NCI-H2107 treated with DMSO at 0.1 percent for 48 hours (cell line): ENCODE data around the gene FAM234A.
"Not testable (repeated sequence)": the region's sequence is repeated elsewhere in the genome, so short reads cannot be mapped to it uniquely, and the experiment has no call there.

ENCODE experiments used
- DNase-seq: peaks from one replicate; lab custom pipeline; 2025; ENCODE audit not compliant: unreplicated experiment; lab: John Stamatoyannopoulos, UW

FAM234A gene

GRCh38 chr16:229731-230281 is 4.8 kb upstream of the FAM234A start:
- no peak for DNase-seq

GRCh38 chr16:230351-230750 is 4.3 kb upstream of the FAM234A start:
- DNase-seq: not testable (repeated sequence)

GRCh38 chr16:230949-231348 is 3.7 kb upstream of the FAM234A start:
- DNase-seq: no peak

- no peak for DNase-seq
Observed at GRCh38 chr16:239948-240277, 5.3 kb downstream of the FAM234A start.

GRCh38 chr16:240559-240958 is 5.9 kb downstream of the FAM234A start:
- no peak for DNase-seq

GRCh38 chr16:242281-242680 is 7.7 kb downstream of the FAM234A start:
- DNase-seq: no peak

- DNase-seq: no peak
Observed at GRCh38 chr16:243348-243747, 8.7 kb downstream of the FAM234A start.

GRCh38 chr16:245105-245504 is 10.5 kb downstream of the FAM234A start:
- no peak for DNase-seq

- no peak for DNase-seq
Observed at GRCh38 chr16:247027-247426, 12.4 kb downstream of the FAM234A start.

- no peak for DNase-seq
Observed at GRCh38 chr16:249431-249830, 14.8 kb downstream of the FAM234A start.

GRCh38 chr16:252366-253337 is 18.0 kb downstream of the FAM234A start:
- no peak for DNase-seq

- DNase-seq: no peak
Observed at GRCh38 chr16:253833-254232, 19.2 kb downstream of the FAM234A start.

GRCh38 chr16:254461-254860 is 19.8 kb downstream of the FAM234A start:
- no peak for DNase-seq

GRCh38 chr16:255183-255582 is 20.6 kb downstream of the FAM234A start:
- DNase-seq: no peak

- not testable (repeated sequence) for DNase-seq
Observed at GRCh38 chr16:258091-258490, 23.5 kb downstream of the FAM234A start.

GRCh38 chr16:259226-259625 is 24.6 kb downstream of the FAM234A start:
- DNase-seq: no peak

GRCh38 chr16:259814-260253 is 25.2 kb downstream of the FAM234A start:
- DNase-seq: no peak

GRCh38 chr16:260326-260725 is 25.7 kb downstream of the FAM234A start:
- DNase-seq: no peak

- no peak for DNase-seq
Observed at GRCh38 chr16:261031-261691, 26.5 kb downstream of the FAM234A start.

GRCh38 chr16:262121-262745 is 27.6 kb downstream of the FAM234A start:
- DNase-seq: no peak

- no peak for DNase-seq
Observed at GRCh38 chr16:263182-263774, 28.7 kb downstream of the FAM234A start.
